GM12878 (cell line): Measurements from ENCODE around the gene MCOLN3. TPM values are rescaled to one million over a fixed set of nuclear protein-coding genes. Genes with fewer than 3 reads are reported as not detected.

Experiments used
- BHLHE40 ChIP-seq, 2 experiments: fragments of 450-650 bp in 1 of 2; IDR thresholded peaks; 2 replicates each; pipeline ENCODE4 v1.6.1; 2011 to 2017; ENCODE audit warnings: low read depth in 2 of 2, borderline replicate concordance in 1 of 2, improper control_type of control experiment in 1 of 2, low read length in 1 of 2, mild to moderate bottlenecking in 1 of 2
- EP300 ChIP-seq, 2 experiments: fragments of 150-350 bp in 1 of 2; IDR thresholded peaks; 2 replicates each; pipeline ENCODE4 v1.6.1; 2011 to 2012; ENCODE audit warnings: low read depth in 2 of 2, low read length in 2 of 2, borderline replicate concordance in 1 of 2, improper control_type of control experiment in 1 of 2, inconsistent platforms in 1 of 2; ENCODE audit not compliant: control insufficient read depth in 1 of 2
- MTA2 ChIP-seq: fragments of 450-650 bp; IDR thresholded peaks from 2 replicates; pipeline ENCODE4 v1.6.1; 2016; ENCODE audit warnings: low read depth, mild to moderate bottlenecking, moderate library complexity
- NR2F1 ChIP-seq: fragments of 450-650 bp; conservative IDR thresholded peaks from 2 replicates; pipeline ENCODE4 v1.6.1; 2017; ENCODE audit warnings: mild to moderate bottlenecking
- RAD21 ChIP-seq: IDR thresholded peaks from 2 replicates; pipeline ENCODE4 v1.6.1; 2011; ENCODE audit warnings: mild to moderate bottlenecking, low read depth, low read length, moderate library complexity; ENCODE audit not compliant: insufficient read depth
- SREBF2 ChIP-seq: IDR thresholded peaks from 2 replicates; pipeline ENCODE4 v1.6.1; 2012; ENCODE audit warnings: mild to moderate bottlenecking, low read length
- ZNF207 ChIP-seq: fragments of 450-650 bp; IDR thresholded peaks from 2 replicates; pipeline ENCODE4 v1.6.1; 2014; ENCODE audit warnings: antibody characterized with exemption, mild to moderate bottlenecking, borderline replicate concordance
- ZNF622 ChIP-seq: fragments of 450-650 bp; IDR thresholded peaks from 2 replicates; pipeline ENCODE4 v1.6.1; 2017; ENCODE audit warnings: mild to moderate bottlenecking, inconsistent platforms
- ZZZ3 ChIP-seq: IDR thresholded peaks from 2 replicates; pipeline ENCODE4 v1.6.1; 2011; ENCODE audit warnings: low read depth; ENCODE audit not compliant: control insufficient read depth, insufficient read length
- polyA plus RNA-seq, 11 experiments: library from polyadenylated mRNA; depleted of rRNA in 4 of 11; unstranded in 6 of 11; stranded (reverse) in 5 of 11; fragments of >200 nt; fragmentation: Nextera tagmentation in 4 of 11; fragmentation: Illumina TruSeq in 1 of 11; extraction: Ambion mirVana in 4 of 11; extraction: Trizol in 1 of 11; gene quantifications; 1 replicate in 1 of 11; 2 replicates in 10 of 11; pipeline versions ENCODE4 v1.2.1 to v1.2.3, GENCODE V29; 2011 to 2016; ENCODE audit warnings: inconsistent platforms in 2 of 11, missing spikeins in 2 of 11, low read depth in 1 of 11
- total RNA-seq, 4 experiments: library from RNA; depleted of rRNA in 3 of 4; stranded (reverse); fragments of >200 nt in 3 of 4; fragmentation: Illumina TruSeq in 1 of 4; extraction: Trizol in 1 of 4; gene quantifications; 2 replicates each; pipeline versions ENCODE4 v1.2.1 to v1.2.3, GENCODE V29; 2013 to 2021
- TF ChIP-seq, protein P1 (sequence below): fragments of 450-650 bp; IDR thresholded peaks from 2 replicates; pipeline ENCODE4 v1.6.1; 2017; ENCODE audit warnings: antibody characterized with exemption, mild to moderate bottlenecking, moderate library complexity
- TF ChIP-seq, protein P2 (sequence below): IDR thresholded peaks from 2 replicates; pipeline ENCODE4 v1.6.1; 2011; ENCODE audit warnings: borderline replicate concordance, low read depth, mild to moderate bottlenecking, moderate library complexity, low read length; ENCODE audit not compliant: insufficient read depth, poor library complexity, severe bottlenecking
- TF ChIP-seq, protein P3 (sequence below): IDR thresholded peaks from 2 replicates; pipeline ENCODE4 v1.6.1; 2011; ENCODE audit warnings: borderline replicate concordance, low read depth, mild to moderate bottlenecking, moderate library complexity, mixed read lengths, low read length; ENCODE audit not compliant: insufficient read depth; ENCODE audit errors: extremely low read length

MCOLN3 gene
- total and polyA plus RNA-seq, 10 of the 15 experiments (the other 5 are each of a cell fraction or from before 2014, with no cell fraction given): 0.48 to 7.4 (median 3.8) TPM

DNA sequence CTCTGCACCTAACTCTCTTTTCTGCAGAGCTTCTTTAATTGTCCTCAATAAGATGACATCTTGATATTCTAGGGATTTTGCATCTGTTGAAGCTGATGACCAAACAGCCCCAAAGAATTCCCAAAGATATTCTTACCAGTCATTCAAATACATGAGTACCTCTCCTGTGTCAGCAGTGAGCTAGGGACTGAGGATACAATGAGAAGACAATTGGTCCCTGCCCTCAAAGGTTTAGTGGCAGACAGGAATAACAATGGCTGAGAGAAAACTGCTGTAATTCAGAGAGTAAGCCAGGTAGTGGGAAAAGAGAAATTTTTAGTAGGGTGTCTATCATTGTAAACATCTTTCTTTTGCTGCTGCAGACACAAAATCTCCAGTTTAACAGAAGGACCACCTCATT lies 5.9 kb downstream of the MCOLN3 start (continued):
- TF ChIP-seq, protein P1, sequence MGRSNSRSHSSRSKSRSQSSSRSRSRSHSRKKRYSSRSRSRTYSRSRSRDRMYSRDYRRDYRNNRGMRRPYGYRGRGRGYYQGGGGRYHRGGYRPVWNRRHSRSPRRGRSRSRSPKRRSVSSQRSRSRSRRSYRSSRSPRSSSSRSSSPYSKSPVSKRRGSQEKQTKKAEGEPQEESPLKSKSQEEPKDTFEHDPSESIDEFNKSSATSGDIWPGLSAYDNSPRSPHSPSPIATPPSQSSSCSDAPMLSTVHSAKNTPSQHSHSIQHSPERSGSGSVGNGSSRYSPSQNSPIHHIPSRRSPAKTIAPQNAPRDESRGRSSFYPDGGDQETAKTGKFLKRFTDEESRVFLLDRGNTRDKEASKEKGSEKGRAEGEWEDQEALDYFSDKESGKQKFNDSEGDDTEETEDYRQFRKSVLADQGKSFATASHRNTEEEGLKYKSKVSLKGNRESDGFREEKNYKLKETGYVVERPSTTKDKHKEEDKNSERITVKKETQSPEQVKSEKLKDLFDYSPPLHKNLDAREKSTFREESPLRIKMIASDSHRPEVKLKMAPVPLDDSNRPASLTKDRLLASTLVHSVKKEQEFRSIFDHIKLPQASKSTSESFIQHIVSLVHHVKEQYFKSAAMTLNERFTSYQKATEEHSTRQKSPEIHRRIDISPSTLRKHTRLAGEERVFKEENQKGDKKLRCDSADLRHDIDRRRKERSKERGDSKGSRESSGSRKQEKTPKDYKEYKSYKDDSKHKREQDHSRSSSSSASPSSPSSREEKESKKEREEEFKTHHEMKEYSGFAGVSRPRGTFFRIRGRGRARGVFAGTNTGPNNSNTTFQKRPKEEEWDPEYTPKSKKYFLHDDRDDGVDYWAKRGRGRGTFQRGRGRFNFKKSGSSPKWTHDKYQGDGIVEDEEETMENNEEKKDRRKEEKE: no peak
- TF ChIP-seq NR2F1 (no peak), BHLHE40 (IDR thresholded peaks at IDR 0.05; ENCODE audit: borderline replicate concordance in 1 of 2, low read depth in 2 of 2, low read length in 1 of 2) (no peak), EP300 (IDR thresholded peaks at IDR 0.05; ENCODE audit: borderline replicate concordance in 1 of 2, control insufficient read depth in 1 of 2, low read depth in 2 of 2, low read length in 2 of 2) (no peak), ZZZ3 (no peak), ZNF622 (no peak), SREBF2 (no peak), RAD21 (no peak), ZNF207 (no peak), MTA2 (no peak)
- TF ChIP-seq, protein P2, sequence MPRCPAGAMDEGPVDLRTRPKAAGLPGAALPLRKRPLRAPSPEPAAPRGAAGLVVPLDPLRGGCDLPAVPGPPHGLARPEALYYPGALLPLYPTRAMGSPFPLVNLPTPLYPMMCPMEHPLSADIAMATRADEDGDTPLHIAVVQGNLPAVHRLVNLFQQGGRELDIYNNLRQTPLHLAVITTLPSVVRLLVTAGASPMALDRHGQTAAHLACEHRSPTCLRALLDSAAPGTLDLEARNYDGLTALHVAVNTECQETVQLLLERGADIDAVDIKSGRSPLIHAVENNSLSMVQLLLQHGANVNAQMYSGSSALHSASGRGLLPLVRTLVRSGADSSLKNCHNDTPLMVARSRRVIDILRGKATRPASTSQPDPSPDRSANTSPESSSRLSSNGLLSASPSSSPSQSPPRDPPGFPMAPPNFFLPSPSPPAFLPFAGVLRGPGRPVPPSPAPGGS: no peak
- TF ChIP-seq, protein P3, sequence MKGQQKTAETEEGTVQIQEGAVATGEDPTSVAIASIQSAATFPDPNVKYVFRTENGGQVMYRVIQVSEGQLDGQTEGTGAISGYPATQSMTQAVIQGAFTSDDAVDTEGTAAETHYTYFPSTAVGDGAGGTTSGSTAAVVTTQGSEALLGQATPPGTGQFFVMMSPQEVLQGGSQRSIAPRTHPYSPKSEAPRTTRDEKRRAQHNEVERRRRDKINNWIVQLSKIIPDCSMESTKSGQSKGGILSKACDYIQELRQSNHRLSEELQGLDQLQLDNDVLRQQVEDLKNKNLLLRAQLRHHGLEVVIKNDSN: no peak
